Skeletal muscle tissue (tissue), 4 donors: ENCODE measurements around the gene ZNF521. TPM values are rescaled to one million over a fixed set of nuclear protein-coding genes. Genes with fewer than 3 reads are reported as not detected.

Experiments used
- H3K27ac ChIP-seq: one replicate; pipeline ENCODE4 v1.7.0; 2013; ENCODE audit warnings: mild to moderate bottlenecking, low read depth, low read length, inconsistent platforms
- H3K27me3 ChIP-seq, 3 donors: one replicate each; pipeline ENCODE4 v1.7.0; 2013; ENCODE audit warnings: low read length in 3 of 3; ENCODE audit not compliant: control insufficient read depth in 3 of 3, insufficient read depth in 3 of 3
- H3K36me3 ChIP-seq, 3 donors: one replicate each; pipeline ENCODE4 v1.7.0; 2013; ENCODE audit warnings: low read length in 3 of 3; ENCODE audit not compliant: control insufficient read depth in 3 of 3, insufficient read depth in 3 of 3
- H3K4me1 ChIP-seq, 3 donors: one replicate each; pipeline ENCODE4 v1.7.0; 2013; ENCODE audit warnings: low read length in 3 of 3, mild to moderate bottlenecking in 3 of 3; ENCODE audit not compliant: control insufficient read depth in 3 of 3, insufficient read depth in 3 of 3
- H3K4me3 ChIP-seq, 3 donors: one replicate each; pipeline ENCODE4 v1.7.0; 2013; ENCODE audit warnings: low read length in 3 of 3
- H3K9ac ChIP-seq, 3 donors: one replicate each; pipeline ENCODE4 v1.7.0; 2013; ENCODE audit warnings: low read length in 3 of 3, mild to moderate bottlenecking in 3 of 3, moderate library complexity in 2 of 3, low read depth in 1 of 3
- H3K9me3 ChIP-seq, 3 donors: one replicate each; pipeline ENCODE4 v1.7.0; 2013; ENCODE audit warnings: low read length in 3 of 3; ENCODE audit not compliant: control insufficient read depth in 3 of 3
- total RNA-seq: library from RNA; depleted of rRNA; stranded (reverse); fragments of >200 nt; gene quantifications from one replicate; pipeline ENCODE4 v1.2.3, GENCODE V29; 2014
- donor health status: Osteomylitis.

Gene ZNF521
- total RNA-seq, 1 donor from 2014 or later, result 40.2 TPM

DNA sequence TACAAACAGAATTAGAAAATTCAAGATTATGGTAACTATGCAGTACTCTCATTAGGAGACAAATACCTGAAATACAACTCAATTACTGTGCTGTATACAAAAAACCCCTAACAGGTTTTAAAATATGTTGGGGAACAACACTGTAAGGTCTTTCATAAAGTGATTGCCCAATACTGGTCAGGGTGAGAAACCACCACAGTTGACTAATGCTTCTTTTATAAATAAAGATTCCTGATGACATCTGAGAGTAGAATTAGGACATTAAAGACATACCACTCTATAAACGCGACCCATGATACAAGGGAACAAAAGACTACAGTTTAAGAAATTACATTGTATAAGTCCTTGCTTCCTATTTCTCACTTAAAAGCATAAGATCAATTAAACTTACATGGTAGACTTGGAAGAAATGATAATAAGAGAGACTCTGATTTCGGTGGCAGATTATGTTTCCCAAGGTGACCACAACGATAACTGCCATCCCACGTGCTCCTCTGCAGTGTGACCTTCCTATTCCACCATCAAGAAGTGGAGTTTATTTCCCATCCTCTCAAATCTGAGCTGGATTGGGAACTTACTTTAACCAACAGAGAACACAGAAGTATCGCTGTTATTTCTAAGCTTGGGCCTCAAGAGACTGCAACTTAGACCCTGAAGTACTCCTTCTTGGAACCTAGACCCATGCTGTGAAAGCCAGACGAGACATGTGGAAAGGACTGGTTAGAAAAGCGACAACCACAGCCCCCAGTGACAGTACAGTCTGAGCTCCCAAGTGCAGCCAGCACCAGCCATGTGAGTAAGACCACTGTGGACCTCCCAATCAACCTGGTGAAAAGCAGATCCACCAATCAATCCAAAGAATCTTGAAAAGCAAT, 52.3 kb downstream of the ZNF521 start:
- H3K9me3 ChIP-seq, result no peaks in the 10 kb centered on the region
- H3K9ac ChIP-seq, result no peak overlapping the region
- H3K4me3 ChIP-seq, result no peak overlapping the region
- H3K27ac ChIP-seq, result peak overlapping the region; percentile 48
- H3K4me1 ChIP-seq, result peaks cover 2 to 10% (median 10%) of the 10 kb centered on the region in 3 donors
- no peaks in the 10 kb centered on the region for H3K36me3 ChIP-seq
- no peaks in the 10 kb centered on the region for H3K27me3 ChIP-seq

DNA sequence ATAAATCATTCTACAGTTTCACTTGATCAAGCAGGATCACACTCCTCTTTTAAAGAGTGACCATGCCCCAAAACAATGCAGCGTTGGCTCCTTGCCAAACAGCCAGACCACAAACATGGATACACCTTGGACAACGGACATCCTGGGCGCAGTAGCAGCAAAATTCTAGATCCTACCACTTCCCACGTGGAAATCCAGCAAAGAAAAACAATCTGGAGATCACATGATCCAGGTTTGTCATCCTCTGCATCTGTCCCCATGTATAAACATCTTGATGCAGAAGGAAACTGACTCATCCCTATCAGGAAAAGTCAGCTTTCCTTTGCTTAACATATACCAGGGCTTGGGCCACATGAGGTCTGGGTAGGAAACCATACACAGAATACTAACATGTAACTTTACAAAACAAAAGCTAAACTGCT, 53.1 kb downstream of the ZNF521 start:
- Histone ChIP-seq H3K4me3 (peak overlapping the region in 1 of 3 donors; percentile 16), H3K27ac (peak overlapping the region; percentile 48), H3K36me3 (no peaks in the 10 kb centered on the region), H3K4me1 (peaks cover 2 to 10% (median 10%) of the 10 kb centered on the region in 3 donors), H3K9ac (no peak overlapping the region), H3K27me3 (no peaks in the 10 kb centered on the region), H3K9me3 (no peaks in the 10 kb centered on the region)

DNA sequence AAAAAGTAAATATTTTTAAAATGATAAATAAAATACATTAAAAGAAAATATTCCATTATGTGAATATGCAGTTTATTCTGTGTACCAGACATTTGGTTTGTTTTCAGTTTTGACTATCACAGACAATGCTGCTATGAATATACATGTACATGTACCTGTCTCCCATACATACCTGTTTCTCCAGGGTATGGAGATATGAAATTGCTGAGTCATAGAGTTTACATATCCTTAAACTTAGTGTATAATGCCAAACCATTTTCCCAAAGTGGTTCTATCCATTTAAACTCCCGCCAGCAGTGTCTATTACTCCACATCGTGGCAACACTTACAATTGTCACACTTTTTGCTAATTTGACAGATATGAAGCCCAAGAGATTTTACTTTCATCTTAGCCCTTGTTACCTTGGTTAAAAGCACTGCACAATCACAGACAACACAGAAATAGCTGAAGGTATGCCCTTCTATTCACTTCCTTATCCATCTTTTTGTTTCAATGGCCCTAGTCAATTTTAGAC, 56.3 kb downstream of the ZNF521 start:
- Histone ChIP-seq H3K27me3 (no peaks in the 10 kb centered on the region), H3K4me3 (no peak overlapping the region), H3K9me3 (no peaks in the 10 kb centered on the region), H3K4me1 (peaks cover 2 to 10% (median 10%) of the 10 kb centered on the region in 3 donors), H3K36me3 (no peaks in the 10 kb centered on the region), H3K27ac (no peak overlapping the region), H3K9ac (no peak overlapping the region)

DNA sequence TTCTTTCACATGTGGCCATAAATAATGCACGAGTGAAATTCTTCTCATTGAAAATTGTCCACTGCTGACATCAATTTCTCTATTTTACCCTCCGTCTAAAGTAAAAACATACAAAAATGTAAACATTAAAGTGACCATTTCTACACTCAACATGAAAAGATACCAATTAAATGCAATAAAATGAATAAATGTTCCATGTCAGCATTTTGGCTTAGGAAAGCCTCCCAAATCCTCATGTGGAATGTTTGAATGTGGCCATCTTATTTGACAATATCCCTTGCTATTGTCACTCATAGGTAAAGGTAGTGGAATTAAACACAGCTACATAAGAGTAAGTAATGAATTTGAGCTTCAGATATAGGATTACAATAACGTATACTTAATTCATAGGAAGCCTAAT, 60.8 kb downstream of the ZNF521 start:
- H3K4me3 ChIP-seq, result no peak overlapping the region
- no peaks in the 10 kb centered on the region for H3K9me3 ChIP-seq
- no peak overlapping the region for H3K27ac ChIP-seq
- no peaks in the 10 kb centered on the region for H3K4me1 ChIP-seq
- no peaks in the 10 kb centered on the region for H3K27me3 ChIP-seq
- H3K9ac ChIP-seq, result no peak overlapping the region
- no peaks in the 10 kb centered on the region for H3K36me3 ChIP-seq

DNA sequence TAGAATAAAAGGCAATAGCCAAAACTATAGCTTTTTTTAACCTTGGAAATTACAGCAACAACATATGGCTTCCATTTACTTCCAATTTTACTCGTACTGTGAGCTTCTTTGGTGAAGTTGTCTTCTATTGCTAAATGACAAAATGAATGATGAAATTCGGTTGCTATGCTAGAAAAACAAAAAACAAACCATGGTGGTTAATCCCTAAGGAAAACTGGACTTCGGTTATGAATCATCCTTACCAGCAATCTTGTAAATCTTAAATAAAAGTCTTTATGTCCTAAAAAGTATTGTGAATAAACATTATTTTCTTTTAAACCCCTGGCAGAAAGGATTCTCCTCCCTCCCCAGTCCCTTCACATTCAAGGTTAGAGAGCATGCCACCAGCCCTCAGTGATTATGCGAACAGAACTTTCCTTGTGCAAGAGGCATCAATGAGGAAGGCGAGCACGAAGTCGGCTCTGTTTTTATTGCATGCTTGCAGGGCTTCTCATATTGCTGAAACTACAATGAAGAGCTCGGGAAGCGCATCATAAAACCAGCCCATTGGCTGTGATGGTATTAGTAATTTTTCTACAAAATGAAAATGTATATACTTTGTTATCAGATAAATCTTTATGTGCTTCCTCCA, 62.9 kb downstream of the ZNF521 start:
- Histone ChIP-seq H3K9me3 (no peaks in the 10 kb centered on the region), H3K27ac (peak overlapping the region; percentile 45), H3K36me3 (no peaks in the 10 kb centered on the region), H3K9ac (no peak overlapping the region), H3K4me1 (peaks cover 0 to 17% (median 13%) of the 10 kb centered on the region in 3 donors), H3K4me3 (no peak overlapping the region), H3K27me3 (no peaks in the 10 kb centered on the region)

DNA sequence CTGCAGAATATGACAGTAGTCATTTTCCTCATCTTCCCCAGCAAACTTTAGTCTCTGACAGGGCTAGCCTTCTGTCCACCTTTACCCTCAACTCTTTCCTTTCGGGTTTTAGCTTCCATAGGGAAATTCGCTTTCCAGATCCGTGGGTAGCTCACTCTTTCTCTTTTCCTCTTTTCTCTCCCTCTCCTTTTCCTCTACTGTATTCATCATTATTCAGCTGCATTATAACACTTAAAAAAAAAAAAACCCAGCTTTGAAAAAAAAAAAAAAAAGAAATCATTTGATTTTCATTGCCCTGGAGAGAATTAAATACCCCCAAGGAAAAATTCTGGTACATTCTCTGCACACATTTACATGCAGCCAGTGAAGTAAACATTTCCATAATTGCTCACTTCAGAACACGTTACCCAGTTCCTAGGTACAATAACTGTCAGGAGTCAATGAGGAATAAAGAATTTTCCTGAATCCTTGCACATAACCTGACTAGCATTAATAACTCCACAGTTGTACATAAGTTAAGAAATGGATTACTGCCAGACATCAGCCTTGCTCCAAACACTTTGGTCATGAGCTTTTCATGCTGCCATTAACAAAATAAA, 63.5 kb downstream of the ZNF521 start:
- Histone ChIP-seq H3K9ac (no peak overlapping the region), H3K9me3 (no peaks in the 10 kb centered on the region), H3K27ac (peak overlapping the region; percentile 45), H3K4me1 (peaks cover 0 to 21% (median 16%) of the 10 kb centered on the region in 3 donors), H3K4me3 (no peak overlapping the region), H3K27me3 (no peaks in the 10 kb centered on the region), H3K36me3 (no peaks in the 10 kb centered on the region)

DNA sequence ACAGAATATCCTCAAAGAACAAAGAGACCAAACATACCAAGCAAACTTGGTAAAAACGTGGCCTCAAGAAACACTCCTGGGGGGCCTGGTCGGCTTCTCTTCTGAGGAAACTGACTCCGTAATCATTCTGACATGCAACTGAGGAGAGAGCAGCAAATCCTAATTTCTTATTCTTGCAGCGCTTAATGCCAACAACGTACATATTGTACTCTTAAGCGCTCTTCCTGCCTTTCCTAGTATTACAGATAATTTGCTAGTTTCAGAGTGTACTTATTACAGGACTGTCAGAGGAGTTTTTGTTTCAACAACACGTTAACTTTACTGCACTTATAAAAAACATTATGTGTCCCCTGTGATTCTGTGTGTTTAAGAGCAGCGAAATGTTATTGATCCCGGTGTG, 64.9 kb downstream of the ZNF521 start:
- Histone ChIP-seq H3K4me3 (no peak overlapping the region), H3K27ac (no peak overlapping the region), H3K4me1 (peaks cover 0 to 28% (median 21%) of the 10 kb centered on the region in 3 donors)

DNA sequence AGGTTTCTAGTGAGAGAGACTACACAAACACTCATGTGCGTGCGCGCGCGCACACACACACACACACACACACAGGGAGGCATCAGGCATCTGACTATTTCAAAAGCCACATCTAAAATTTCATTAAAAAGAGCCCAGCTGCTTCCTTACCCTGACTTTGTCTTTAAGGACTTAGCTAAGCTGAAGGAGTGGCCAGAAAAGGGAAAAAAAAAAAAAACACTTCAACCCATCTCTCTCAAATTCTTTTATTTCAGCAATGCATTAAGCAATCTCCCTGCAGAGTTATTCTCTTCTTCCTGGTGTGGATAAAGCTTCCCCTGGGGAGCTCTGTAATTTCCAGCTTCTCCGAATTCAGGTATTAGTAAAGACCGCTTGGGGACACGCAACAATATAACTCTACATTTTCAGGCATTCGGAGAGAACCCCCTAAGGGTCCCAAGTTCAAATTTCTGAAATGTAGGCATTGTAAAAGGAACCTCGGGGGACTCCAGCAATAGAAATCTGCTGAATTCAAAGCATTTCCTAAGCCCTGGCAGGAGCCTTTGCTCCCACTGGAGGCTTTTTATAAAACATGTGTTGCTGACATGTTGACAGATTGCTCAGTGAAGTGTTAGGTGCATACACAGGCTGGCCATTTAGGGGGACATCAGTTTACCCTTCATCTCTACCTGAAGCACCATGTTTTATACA, 67.0 kb downstream of the ZNF521 start:
- peak overlapping the region; percentile 14 for H3K27ac ChIP-seq
- H3K9me3 ChIP-seq, result no peaks in the 10 kb centered on the region
- no peaks in the 10 kb centered on the region for H3K27me3 ChIP-seq
- H3K36me3 ChIP-seq, result no peaks in the 10 kb centered on the region
- H3K4me1 ChIP-seq, result peaks cover 0 to 29% (median 22%) of the 10 kb centered on the region in 3 donors
- no peak overlapping the region for H3K9ac ChIP-seq
- peak overlapping the region in 1 of 3 donors; percentile 14 for H3K4me3 ChIP-seq

More for the DNA sequence above, 64.9 kb downstream of the ZNF521 start:
- Histone ChIP-seq H3K9me3 (no peaks in the 10 kb centered on the region), H3K36me3 (no peaks in the 10 kb centered on the region), H3K27me3 (no peaks in the 10 kb centered on the region), H3K9ac (no peak overlapping the region)

DNA sequence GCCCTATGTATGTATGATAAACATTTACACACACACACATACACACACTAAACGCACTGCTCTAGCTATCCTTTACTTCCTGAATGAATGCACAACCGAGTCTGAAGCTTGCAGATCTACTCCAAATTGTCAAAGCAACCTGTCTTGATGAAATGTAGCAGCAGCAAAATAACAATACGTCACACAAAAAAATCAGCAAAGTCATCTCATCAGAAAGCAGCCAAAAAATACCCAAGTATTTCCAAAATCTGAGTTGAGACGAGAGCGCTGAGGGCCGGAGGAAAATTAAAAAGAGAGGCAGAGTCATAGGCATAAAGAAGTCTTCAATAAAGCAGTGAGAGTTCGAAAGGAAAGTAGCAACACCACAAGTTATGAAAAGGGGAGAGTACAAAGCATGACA, 67.7 kb downstream of the ZNF521 start:
- H3K36me3 ChIP-seq, result no peaks in the 10 kb centered on the region
- H3K9me3 ChIP-seq, result no peaks in the 10 kb centered on the region
- peak overlapping the region in 1 of 3 donors; percentile 28 for H3K4me3 ChIP-seq
- peak overlapping the region in 1 of 3 donors; percentile 23 for H3K9ac ChIP-seq
- H3K4me1 ChIP-seq, result peaks cover 0 to 29% (median 22%) of the 10 kb centered on the region in 3 donors
- peak overlapping the region; percentile 14 for H3K27ac ChIP-seq
- no peaks in the 10 kb centered on the region for H3K27me3 ChIP-seq
